ENCODE measurements around the gene TXNRD1. TPM values are rescaled to one million over a fixed set of nuclear protein-coding genes. Genes with fewer than 3 reads are reported as not detected.

Gene TXNRD1
- polyA plus RNA-seq, 1 experiment: 673 TPM

GRCh38 chr12:104372061-104372720 lies 156.6 kb downstream of the TXNRD1 start:
- no peak for TF ChIP-seq CTCF (IDR thresholded peaks at IDR 0.05; ENCODE audit: low read depth, low read length)
- ChIA-PET POLR2A (interaction anchor here (1.1 kb wide), 1 partner anchor 21 kb away, joined by 7 read pairs; no protein-coding TSS in a partner anchor), CTCF (interaction anchor here (1.6 to 2.4 kb wide), 2 partner anchors 9 to 172 kb away, joined by 6 to 20 read pairs; no protein-coding TSS in a partner anchor)
- Histone ChIP-seq H3K27ac (ENCODE audit: low read depth, low read length) (no peak overlapping the region), H3K9me3 (ENCODE audit: control insufficient read depth, insufficient read depth, low read length) (peaks cover 20% of the 10 kb centered on the region), H3K4me3 (ENCODE audit: low read depth, low read length) (no peak overlapping the region), H3K27me3 (ENCODE audit: control insufficient read depth, insufficient read depth, low read length) (no peaks in the 10 kb centered on the region)
- no peak for DNase-seq (ENCODE audit: low read depth, low spot score)

GRCh38 chr12:104372721-104373335 lies 157.2 kb downstream of the TXNRD1 start:
- Histone ChIP-seq H3K27me3 (ENCODE audit: control insufficient read depth, insufficient read depth, low read length) (no peaks in the 10 kb centered on the region), H3K4me3 (ENCODE audit: low read depth, low read length) (no peak overlapping the region), H3K27ac (ENCODE audit: low read depth, low read length) (no peak overlapping the region), H3K9me3 (ENCODE audit: control insufficient read depth, insufficient read depth, low read length) (peaks cover 20% of the 10 kb centered on the region)
- CTCF ChIA-PET: interaction anchor here (1.6 to 2.4 kb wide), 2 partner anchors 9 to 173 kb away, joined by 6 to 20 read pairs; no protein-coding TSS in a partner anchor
- POLR2A ChIA-PET: interaction anchor here (1.1 kb wide), 1 partner anchor 22 kb away, joined by 7 read pairs; no protein-coding TSS in a partner anchor
- TF ChIP-seq CTCF (IDR thresholded peaks at IDR 0.05; ENCODE audit: low read depth, low read length): no peak
- DNase-seq (ENCODE audit: low read depth, low spot score): no peak

- no peaks in the 10 kb centered on the region for H3K27me3 ChIP-seq (ENCODE audit: control insufficient read depth, insufficient read depth, low read length)
- no peak for TF ChIP-seq CTCF (IDR thresholded peaks at IDR 0.05; ENCODE audit: low read depth, low read length)
- no peak overlapping the region for H3K4me3 ChIP-seq (ENCODE audit: low read depth, low read length)
- ChIA-PET CTCF (interaction anchor here (1.4 to 2.4 kb wide), 2 partner anchors 8 to 503 kb away, joined by 4 to 20 read pairs; no protein-coding TSS in a partner anchor), POLR2A (no interaction called here)
- H3K9me3 ChIP-seq (ENCODE audit: control insufficient read depth, insufficient read depth, low read length): peaks cover 20% of the 10 kb centered on the region
- DNase-seq (ENCODE audit: low read depth, low spot score): no peak
- H3K27ac ChIP-seq (ENCODE audit: low read depth, low read length): no peak overlapping the region
Observed at GRCh38 chr12:104374071-104374470, 158.5 kb downstream of the TXNRD1 start.

GRCh38 chr12:104374806-104375205 lies 159.2 kb downstream of the TXNRD1 start:
- DNase-seq (ENCODE audit: low read depth, low spot score): no peak
- CTCF ChIA-PET: interaction anchor here (1.4 kb wide), 1 partner anchor 502 kb away, joined by 4 read pairs; no protein-coding TSS in a partner anchor
- POLR2A ChIA-PET: no interaction called here
- Histone ChIP-seq H3K9me3 (ENCODE audit: control insufficient read depth, insufficient read depth, low read length) (peaks cover 13% of the 10 kb centered on the region), H3K4me3 (ENCODE audit: low read depth, low read length) (no peak overlapping the region), H3K27ac (ENCODE audit: low read depth, low read length) (no peak overlapping the region), H3K27me3 (ENCODE audit: control insufficient read depth, insufficient read depth, low read length) (no peaks in the 10 kb centered on the region)
- TF ChIP-seq CTCF (IDR thresholded peaks at IDR 0.05; ENCODE audit: low read depth, low read length): no peak

GRCh38 chr12:104375775-104376174 lies 160.2 kb downstream of the TXNRD1 start:
- H3K27ac ChIP-seq (ENCODE audit: low read depth, low read length): no peak overlapping the region
- H3K9me3 ChIP-seq (ENCODE audit: control insufficient read depth, insufficient read depth, low read length): peaks cover 8% of the 10 kb centered on the region
- DNase-seq (ENCODE audit: low read depth, low spot score): no peak
- no peaks in the 10 kb centered on the region for H3K27me3 ChIP-seq (ENCODE audit: control insufficient read depth, insufficient read depth, low read length)
- POLR2A ChIA-PET: interaction anchor here (0.7 kb wide), 1 partner anchor 371 kb away, joined by 5 read pairs; no protein-coding TSS in a partner anchor
- H3K4me3 ChIP-seq (ENCODE audit: low read depth, low read length): no peak overlapping the region
- CTCF ChIA-PET: no interaction called here
- no peak for TF ChIP-seq CTCF (IDR thresholded peaks at IDR 0.05; ENCODE audit: low read depth, low read length)
